Adrenal gland (tissue), 12 donors: ENCODE results near the gene MCU. TPM values are rescaled to one million over a fixed set of nuclear protein-coding genes. Genes with fewer than 3 reads are reported as not detected.

Source experiments
- DNase-seq, 7 donors: peaks; one replicate each; pipeline ENCODE4 v3.0.0-alpha.2; 2019 to 2020
- H3K27ac ChIP-seq, 5 donors: fragments of 200-600 bp; sonication (generic) in 4 of 5; 1 replicate in 3 of 5; 2 replicates in 2 of 5; pipeline versions ENCODE4 v1.5.1 to v1.8.0; 2016 to 2020; ENCODE audit warnings: mild to moderate bottlenecking in 1 of 5
- H3K27me3 ChIP-seq: fragments of 200-600 bp; 2 replicates; pipeline ENCODE4 v1.8.0; 2021
- H3K36me3 ChIP-seq, 2 donors: fragments of 200-600 bp; replicated peaks in 1 of 2; 1 replicate in 1 of 2; 2 replicates in 1 of 2; pipeline versions ENCODE4 v1.5.1 to v1.8.0; 2018 to 2022
- H3K4me1 ChIP-seq, 2 donors: fragments of 200-600 bp; replicated peaks in 1 of 2; 1 replicate in 1 of 2; 2 replicates in 1 of 2; pipeline versions ENCODE4 v1.5.1 to v1.8.0; 2018 to 2021
- H3K4me3 ChIP-seq, 4 donors: fragments of 200-600 bp; sonication (generic) in 3 of 4; one replicate each; pipeline ENCODE4 v1.5.1; 2016 to 2018
- H3K9me3 ChIP-seq, 3 donors: fragments of 200-600 bp; sonication (generic) in 1 of 3; replicated peaks in 1 of 3; 1 replicate in 2 of 3; 2 replicates in 1 of 3; pipeline versions ENCODE4 v1.5.1 to v1.8.0; 2016 to 2021
- POLR2A ChIP-seq, 2 donors: fragments of 450-650 bp; IDR thresholded peaks; one replicate each; pipeline ENCODE4 v1.6.1; 2017; ENCODE audit warnings: antibody characterized with exemption in 2 of 2, mild to moderate bottlenecking in 2 of 2, moderate library complexity in 1 of 2
- WGBS, 4 donors: extraction: QIAGEN DNeasy Blood & Tissue Kit in 2 of 4; methylation state at CpG; one replicate each; pipeline versions ENCODE4 v1.1.5 to v1.1.7; 2013 to 2017; 5-methylcytosine and 5-hydroxymethylcytosine counted together
- intact Hi-C, 2 donors: fragments of 100-400 bp; cut with DNase I; formaldehyde crosslinking; loops; one replicate each; pipeline versions ENCODE4 v1.14.1 to v1.15.0; 2022 to 2023
- polyA plus RNA-seq, 3 donors: library from polyadenylated mRNA; stranded (reverse); fragments of 200-250 nt in 2 of 3; fragments of 350-450 nt in 1 of 3; fragmentation: Illumina TruSeq in 1 of 3; extraction: RNeasy Lipid Tissue Mini Kit (QIAGEN cat#74804) in 1 of 3; gene quantifications; one replicate each; pipeline ENCODE4 v1.2.3, GENCODE V29; 2013 to 2014
- total RNA-seq, 9 donors: library from RNA; depleted of rRNA in 4 of 9; stranded (reverse); fragments of >200 nt in 4 of 9; fragments of 120-200 nt in 1 of 9; fragmentation: NEBNext Ultra II Directional in 1 of 9; extraction: Animal tissue kit (Norgen Biotek cat#: 25700) in 1 of 9; gene quantifications; one replicate each; pipeline versions ENCODE4 v1.1.0 to v1.2.4, GENCODE V29; 2013 to 2023
- TF ChIP-seq, protein P1 (sequence below), 6 experiments: fragments of 450-650 bp in 4 of 6; fragments of 200-600 bp in 2 of 6; sonication (generic) in 1 of 6; IDR thresholded peaks; 1 replicate in 5 of 6; 2 replicates in 1 of 6; pipeline versions ENCODE4 v1.5.1 to v1.8.0; 2016 to 2021; ENCODE audit warnings: antibody characterized with exemption in 6 of 6, mild to moderate bottlenecking in 2 of 6, moderate library complexity in 1 of 6
- donor health status: healthy with polysubstance abuse.
- donor health status: Bipolar disorder and iron deficiency.
- donor health status: DM: yes; HTN: yes; CAD: no.
- donor health status: DM: no; HTN: no; CAD: no.
- donor health status: DM: no; HTN: no; CAD: no.
- donor health status: DM: yes; HTN: yes; CAD: no.

MCU gene
- total and polyA plus RNA-seq, 12 donors: 6.4 to 22.2 (median 14.9) TPM

- TF ChIP-seq, protein P1, sequence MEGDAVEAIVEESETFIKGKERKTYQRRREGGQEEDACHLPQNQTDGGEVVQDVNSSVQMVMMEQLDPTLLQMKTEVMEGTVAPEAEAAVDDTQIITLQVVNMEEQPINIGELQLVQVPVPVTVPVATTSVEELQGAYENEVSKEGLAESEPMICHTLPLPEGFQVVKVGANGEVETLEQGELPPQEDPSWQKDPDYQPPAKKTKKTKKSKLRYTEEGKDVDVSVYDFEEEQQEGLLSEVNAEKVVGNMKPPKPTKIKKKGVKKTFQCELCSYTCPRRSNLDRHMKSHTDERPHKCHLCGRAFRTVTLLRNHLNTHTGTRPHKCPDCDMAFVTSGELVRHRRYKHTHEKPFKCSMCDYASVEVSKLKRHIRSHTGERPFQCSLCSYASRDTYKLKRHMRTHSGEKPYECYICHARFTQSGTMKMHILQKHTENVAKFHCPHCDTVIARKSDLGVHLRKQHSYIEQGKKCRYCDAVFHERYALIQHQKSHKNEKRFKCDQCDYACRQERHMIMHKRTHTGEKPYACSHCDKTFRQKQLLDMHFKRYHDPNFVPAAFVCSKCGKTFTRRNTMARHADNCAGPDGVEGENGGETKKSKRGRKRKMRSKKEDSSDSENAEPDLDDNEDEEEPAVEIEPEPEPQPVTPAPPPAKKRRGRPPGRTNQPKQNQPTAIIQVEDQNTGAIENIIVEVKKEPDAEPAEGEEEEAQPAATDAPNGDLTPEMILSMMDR (IDR thresholded peaks at IDR 0.05): no peak
- no peak for TF ChIP-seq POLR2A (IDR thresholded peaks at IDR 0.05)
- H3K27ac ChIP-seq: no peak overlapping the region
- intact Hi-C loops: no loop called here
- no peak for DNase-seq
- H3K36me3 ChIP-seq: no peaks in the 10 kb centered on the region
- H3K9me3 ChIP-seq: no peaks in the 10 kb centered on the region
- H3K4me1 ChIP-seq: no peaks in the 10 kb centered on the region
- 88 to 96% (median 93%) methylated on average over 2 of the region's 2 CpGs for WGBS, 4 donors
- no peak overlapping the region for H3K4me3 ChIP-seq
- no peaks in the 10 kb centered on the region for H3K27me3 ChIP-seq
Measured at GRCh38 chr10:72794260-72794659, 102.3 kb downstream of the MCU start.

GRCh38 chr10:72796042-72796441 lies 104.1 kb downstream of the MCU start:
- intact Hi-C loops: no loop called here
- H3K36me3 ChIP-seq: no peaks in the 10 kb centered on the region
- no peak for TF ChIP-seq POLR2A (IDR thresholded peaks at IDR 0.05)
- TF ChIP-seq, protein P1 (IDR thresholded peaks at IDR 0.05): no peak
- no peak overlapping the region for H3K27ac ChIP-seq
- 77 to 83% (median 79%) methylated on average over 3 of the region's 3 CpGs for WGBS, 4 donors
- no peaks in the 10 kb centered on the region for H3K27me3 ChIP-seq
- H3K4me1 ChIP-seq: no peaks in the 10 kb centered on the region
- no peak for DNase-seq
- no peaks in the 10 kb centered on the region for H3K9me3 ChIP-seq
- no peak overlapping the region for H3K4me3 ChIP-seq

GRCh38 chr10:72796538-72796937 lies 104.6 kb downstream of the MCU start:
- Histone ChIP-seq H3K27ac (no peak overlapping the region), H3K9me3 (no peaks in the 10 kb centered on the region), H3K4me1 (no peaks in the 10 kb centered on the region), H3K27me3 (no peaks in the 10 kb centered on the region), H3K4me3 (no peak overlapping the region), H3K36me3 (no peaks in the 10 kb centered on the region)
- no peak for DNase-seq
- intact Hi-C loops: no loop called here
- no peak for TF ChIP-seq POLR2A (IDR thresholded peaks at IDR 0.05)
- TF ChIP-seq, protein P1 (IDR thresholded peaks at IDR 0.05): no peak
- WGBS, 4 donors: 92 to 98% (median 96%) methylated on average over 4 of the region's 4 CpGs

DNA sequence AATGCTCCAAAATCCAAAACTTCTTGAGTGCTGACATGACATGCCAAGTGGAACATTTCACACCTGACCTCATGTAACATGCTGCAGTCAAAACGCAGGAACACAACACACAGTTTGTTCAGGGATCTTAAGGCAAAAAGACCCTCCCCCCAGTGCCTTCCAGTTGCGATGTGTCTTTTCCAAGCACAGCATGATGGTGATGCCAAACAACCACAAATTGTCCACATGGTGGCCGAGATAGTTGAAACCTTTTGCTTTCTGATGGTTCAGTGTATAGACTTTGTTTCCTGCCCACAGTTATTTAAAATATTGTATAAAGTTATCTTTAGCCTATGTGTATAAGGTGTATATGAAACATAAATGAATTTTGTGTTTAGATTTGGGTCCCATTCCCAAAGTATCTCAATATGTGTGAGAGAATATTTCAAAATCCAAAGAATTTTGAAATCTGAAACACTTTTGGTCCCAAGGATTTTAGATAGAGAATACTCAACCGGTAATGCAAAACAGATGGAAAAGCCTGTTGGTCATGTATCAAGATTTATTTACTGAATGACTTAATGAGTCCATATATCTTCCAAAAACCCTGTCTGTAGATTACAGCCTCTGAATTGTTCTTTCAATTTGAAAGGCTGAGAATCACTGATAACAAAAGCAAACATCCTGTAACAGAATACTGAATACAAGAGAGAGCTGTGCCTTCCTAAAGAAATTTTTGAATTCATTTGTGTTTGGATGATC lies 108.2 kb downstream of the MCU start:
- Histone ChIP-seq H3K4me1 (peaks cover 0 to 13% of the 10 kb centered on the region in 2 donors), H3K9me3 (no peaks in the 10 kb centered on the region), H3K27ac (no peak overlapping the region), H3K36me3 (no peaks in the 10 kb centered on the region), H3K27me3 (no peaks in the 10 kb centered on the region), H3K4me3 (no peak overlapping the region)
- DNase-seq: no peak
- no peak for TF ChIP-seq POLR2A (IDR thresholded peaks at IDR 0.05)
- TF ChIP-seq, protein P1 (IDR thresholded peaks at IDR 0.05): no peak
- intact Hi-C loops: no loop called here
- WGBS, 4 donors: 70 to 78% (median 73%) methylated on average over 4 of the region's 4 CpGs
